GM06990 (cell line): ENCODE data around the gene PRRG3.

Experiments
- DNase-seq: peaks from one replicate; pipeline ENCODE4 v3.0.0-alpha.2; 2011; ENCODE audit not compliant: insufficient read length; ENCODE audit errors: extremely low read depth
- H3K27me3 ChIP-seq: replicated peaks from 2 replicates; pipeline ENCODE4 v1.6.0; 2011; ENCODE audit warnings: low read length; ENCODE audit not compliant: control insufficient read depth, insufficient read depth
- H3K36me3 ChIP-seq: 2 replicates; pipeline ENCODE4 v1.5.1; 2011; ENCODE audit warnings: low read length; ENCODE audit not compliant: control insufficient read depth, insufficient read depth
- H3K4me3 ChIP-seq: replicated peaks from 2 replicates; pipeline ENCODE4 v1.5.1; 2011; ENCODE audit warnings: low read depth, mild to moderate bottlenecking, control low read depth, low read length
- CTCF ChIP-seq: IDR thresholded peaks from 2 replicates; pipeline ENCODE4 v1.5.1; 2011; ENCODE audit warnings: low read length, control low read depth, mild to moderate bottlenecking, inconsistent platforms; ENCODE audit not compliant: insufficient read depth, poor library complexity, severe bottlenecking

PRRG3 gene

GRCh38 chrX:151715752-151716151, 20.5 kb downstream of the PRRG3 start, which contains the start of gene FATE1:
TSS of gene FATE1 (plus strand) at chrX:151716035. CDS start at chrX:151716120, 85 bp downstream.
- TF ChIP-seq CTCF: no peak
- Histone ChIP-seq H3K27me3 (no peaks in the 10 kb centered on the region; the same call in 1 of the 2 replicates), H3K36me3 (no peaks in the 10 kb centered on the region), H3K4me3 (no peak within 1 kb of the TSS)
- no peak for DNase-seq

- Histone ChIP-seq H3K36me3 (no peaks in the 10 kb centered on the region), H3K27me3 (no peaks in the 10 kb centered on the region), H3K4me3 (no peak overlapping the region)
- peak; percentile 68 for TF ChIP-seq CTCF
- DNase-seq: peak; percentile 18
Measured at GRCh38 chrX:151722241-151722846, 27.1 kb downstream of the PRRG3 start.

- no peak for DNase-seq
- Histone ChIP-seq H3K27me3 (no peaks in the 10 kb centered on the region), H3K36me3 (no peaks in the 10 kb centered on the region), H3K4me3 (no peak overlapping the region)
- no peak for TF ChIP-seq CTCF
Measured at GRCh38 chrX:151723156-151723760, 28.0 kb downstream of the PRRG3 start.

GRCh38 chrX:151724563-151725337, 29.5 kb downstream of the PRRG3 start:
- Histone ChIP-seq H3K27me3 (no peaks in the 10 kb centered on the region), H3K4me3 (no peak overlapping the region), H3K36me3 (no peaks in the 10 kb centered on the region)
- no peak for TF ChIP-seq CTCF
- DNase-seq: no peak

GRCh38 chrX:151725338-151725614, 30.0 kb downstream of the PRRG3 start:
- TF ChIP-seq CTCF: no peak
- DNase-seq: no peak
- Histone ChIP-seq H3K27me3 (no peaks in the 10 kb centered on the region), H3K36me3 (no peaks in the 10 kb centered on the region), H3K4me3 (no peak overlapping the region)
